Measurements from ENCODE around the gene ELMO1. TPM values are rescaled to one million over a fixed set of nuclear protein-coding genes. Genes with fewer than 3 reads are reported as not detected.

The ELMO1 gene
- total RNA-seq, 1 experiment from 2014 or later = 1.1 TPM

DNA sequence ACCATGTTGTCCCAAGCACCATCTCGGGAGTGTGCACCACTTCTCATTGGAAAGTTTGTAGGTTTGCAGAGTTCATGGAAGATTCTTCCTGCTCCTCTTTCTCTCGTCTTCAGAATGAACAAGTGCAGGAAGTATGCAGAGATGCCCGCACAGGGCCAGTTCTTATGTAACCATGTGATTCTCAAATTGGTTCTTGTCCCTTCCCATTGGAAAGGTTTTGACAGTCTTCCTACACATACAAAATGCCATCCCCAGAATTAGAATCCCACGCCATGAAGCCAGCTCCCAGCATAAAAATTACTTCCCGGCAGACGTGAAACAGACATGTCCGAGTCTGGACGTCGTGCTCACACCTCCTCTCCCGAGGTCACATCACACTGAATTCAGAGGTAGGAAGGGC lies 251.6 kb downstream of the ELMO1 start:
- no TSS peak for BruUV-seq (replicated peaks)
- no peak for ATAC-seq
- Histone ChIP-seq H4K20me1 (ENCODE audit: insufficient read depth) (no peaks in the 10 kb centered on the region), H2AFZ (ENCODE audit: low read depth, low read length, poor library complexity, severe bottlenecking) (no peak overlapping the region), H3K9me3 (ENCODE audit: control insufficient read depth in 1 of 2, insufficient read depth in 1 of 2, low read depth in 1 of 2, low read length in 2 of 2) (no peaks in the 10 kb centered on the region), H3K4me3 (replicated peaks in 1 of 2; ENCODE audit: low read depth in 1 of 2, low read length in 2 of 2) (no peak overlapping the region), H3K27me3 (ENCODE audit: insufficient read depth, low read length) (no peaks in the 10 kb centered on the region), H3K4me2 (ENCODE audit: low read length) (no peak overlapping the region), H3K79me2 (ENCODE audit: insufficient read depth, low read length) (no peaks in the 10 kb centered on the region), H3K9ac (ENCODE audit: low read length) (no peak overlapping the region), H3K4me1 (ENCODE audit: control insufficient read depth in 1 of 2, insufficient read depth in 2 of 2, low read length in 2 of 2) (0 out of 4 replicates have a peak, but pooled peaks cover 0 to 4% of the 10 kb centered on the region in 2 experiments), H3K27ac (ENCODE audit: low read depth, low read length) (no peak overlapping the region), H3K36me3 (ENCODE audit: control insufficient read depth in 1 of 2, insufficient read depth in 2 of 2, low read length in 2 of 2) (no peaks in the 10 kb centered on the region), H3K9me2 (ENCODE audit: insufficient read depth) (no peaks in the 10 kb centered on the region)
- no peak for DNase-seq (ENCODE audit: low read depth, low spot score)
- ChIA-PET RAD21 (ENCODE audit: low non-redundant PET in 1 of 2, low total read pairs in 2 of 2, uncharacterized antibody in 2 of 2, unreplicated experiment in 2 of 2) (no interaction called here), CTCF (interaction anchor here (1.3 to 1.6 kb wide), 2 partner anchors 230 to 726 kb away, joined by 3 to 4 read pairs; no protein-coding TSS in a partner anchor), POLR2A (no interaction called here)
- TF ChIP-seq POLR2AphosphoS5 (IDR thresholded peaks at IDR 0.05; ENCODE audit: low read depth, low read length) (no peak), EGR1 (IDR thresholded peaks at IDR 0.05; ENCODE audit: low read depth) (no peak), FOSL1 (IDR thresholded peaks at IDR 0.05; ENCODE audit: low read depth) (no peak), JUND (IDR thresholded peaks at IDR 0.05) (no peak), YY1 (IDR thresholded peaks at IDR 0.05; ENCODE audit: extremely low read depth, insufficient replicate concordance, low read depth, low read length) (no peak), SRF (IDR thresholded peaks at IDR 0.05; ENCODE audit: low read depth) (no peak), SP1 (IDR thresholded peaks at IDR 0.05; ENCODE audit: low read depth) (no peak), CEBPB (IDR thresholded peaks at IDR 0.05; ENCODE audit: low read depth) (no peak), ZFX (IDR thresholded peaks at IDR 0.05) (no peak), ELF1 (IDR thresholded peaks at IDR 0.05; ENCODE audit: borderline replicate concordance, low read depth) (no peak), EZH2phosphoT487 (IDR thresholded peaks at IDR 0.05; ENCODE audit: borderline replicate concordance) (no peak)
- TF ChIP-seq, protein P1, sequence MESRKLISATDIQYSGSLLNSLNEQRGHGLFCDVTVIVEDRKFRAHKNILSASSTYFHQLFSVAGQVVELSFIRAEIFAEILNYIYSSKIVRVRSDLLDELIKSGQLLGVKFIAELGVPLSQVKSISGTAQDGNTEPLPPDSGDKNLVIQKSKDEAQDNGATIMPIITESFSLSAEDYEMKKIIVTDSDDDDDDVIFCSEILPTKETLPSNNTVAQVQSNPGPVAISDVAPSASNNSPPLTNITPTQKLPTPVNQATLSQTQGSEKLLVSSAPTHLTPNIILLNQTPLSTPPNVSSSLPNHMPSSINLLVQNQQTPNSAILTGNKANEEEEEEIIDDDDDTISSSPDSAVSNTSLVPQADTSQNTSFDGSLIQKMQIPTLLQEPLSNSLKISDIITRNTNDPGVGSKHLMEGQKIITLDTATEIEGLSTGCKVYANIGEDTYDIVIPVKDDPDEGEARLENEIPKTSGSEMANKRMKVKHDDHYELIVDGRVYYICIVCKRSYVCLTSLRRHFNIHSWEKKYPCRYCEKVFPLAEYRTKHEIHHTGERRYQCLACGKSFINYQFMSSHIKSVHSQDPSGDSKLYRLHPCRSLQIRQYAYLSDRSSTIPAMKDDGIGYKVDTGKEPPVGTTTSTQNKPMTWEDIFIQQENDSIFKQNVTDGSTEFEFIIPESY (IDR thresholded peaks at IDR 0.05; ENCODE audit: extremely low read depth, insufficient replicate concordance, low read length) = no peak
- TF ChIP-seq, protein P2, sequence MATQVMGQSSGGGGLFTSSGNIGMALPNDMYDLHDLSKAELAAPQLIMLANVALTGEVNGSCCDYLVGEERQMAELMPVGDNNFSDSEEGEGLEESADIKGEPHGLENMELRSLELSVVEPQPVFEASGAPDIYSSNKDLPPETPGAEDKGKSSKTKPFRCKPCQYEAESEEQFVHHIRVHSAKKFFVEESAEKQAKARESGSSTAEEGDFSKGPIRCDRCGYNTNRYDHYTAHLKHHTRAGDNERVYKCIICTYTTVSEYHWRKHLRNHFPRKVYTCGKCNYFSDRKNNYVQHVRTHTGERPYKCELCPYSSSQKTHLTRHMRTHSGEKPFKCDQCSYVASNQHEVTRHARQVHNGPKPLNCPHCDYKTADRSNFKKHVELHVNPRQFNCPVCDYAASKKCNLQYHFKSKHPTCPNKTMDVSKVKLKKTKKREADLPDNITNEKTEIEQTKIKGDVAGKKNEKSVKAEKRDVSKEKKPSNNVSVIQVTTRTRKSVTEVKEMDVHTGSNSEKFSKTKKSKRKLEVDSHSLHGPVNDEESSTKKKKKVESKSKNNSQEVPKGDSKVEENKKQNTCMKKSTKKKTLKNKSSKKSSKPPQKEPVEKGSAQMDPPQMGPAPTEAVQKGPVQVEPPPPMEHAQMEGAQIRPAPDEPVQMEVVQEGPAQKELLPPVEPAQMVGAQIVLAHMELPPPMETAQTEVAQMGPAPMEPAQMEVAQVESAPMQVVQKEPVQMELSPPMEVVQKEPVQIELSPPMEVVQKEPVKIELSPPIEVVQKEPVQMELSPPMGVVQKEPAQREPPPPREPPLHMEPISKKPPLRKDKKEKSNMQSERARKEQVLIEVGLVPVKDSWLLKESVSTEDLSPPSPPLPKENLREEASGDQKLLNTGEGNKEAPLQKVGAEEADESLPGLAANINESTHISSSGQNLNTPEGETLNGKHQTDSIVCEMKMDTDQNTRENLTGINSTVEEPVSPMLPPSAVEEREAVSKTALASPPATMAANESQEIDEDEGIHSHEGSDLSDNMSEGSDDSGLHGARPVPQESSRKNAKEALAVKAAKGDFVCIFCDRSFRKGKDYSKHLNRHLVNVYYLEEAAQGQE (IDR thresholded peaks at IDR 0.05; ENCODE audit: low read depth) = no peak
- TF ChIP-seq, protein P3, sequence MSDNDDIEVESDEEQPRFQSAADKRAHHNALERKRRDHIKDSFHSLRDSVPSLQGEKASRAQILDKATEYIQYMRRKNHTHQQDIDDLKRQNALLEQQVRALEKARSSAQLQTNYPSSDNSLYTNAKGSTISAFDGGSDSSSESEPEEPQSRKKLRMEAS (IDR thresholded peaks at IDR 0.05) = no peak
- intact Hi-C loops (cut with micrococcal nuclease) = loop anchor here (5.0 kb wide), 1 partner anchor 210 kb away; no protein-coding TSS in a partner anchor
